ENCODE measurements around the gene TNFSF8. TPM values are rescaled to one million over a fixed set of nuclear protein-coding genes. Genes with fewer than 3 reads are reported as not detected.

Gene TNFSF8
- polyA plus RNA-seq, 1 of the 3 experiments (the other 2 are of a cell fraction), result not detected

DNA sequence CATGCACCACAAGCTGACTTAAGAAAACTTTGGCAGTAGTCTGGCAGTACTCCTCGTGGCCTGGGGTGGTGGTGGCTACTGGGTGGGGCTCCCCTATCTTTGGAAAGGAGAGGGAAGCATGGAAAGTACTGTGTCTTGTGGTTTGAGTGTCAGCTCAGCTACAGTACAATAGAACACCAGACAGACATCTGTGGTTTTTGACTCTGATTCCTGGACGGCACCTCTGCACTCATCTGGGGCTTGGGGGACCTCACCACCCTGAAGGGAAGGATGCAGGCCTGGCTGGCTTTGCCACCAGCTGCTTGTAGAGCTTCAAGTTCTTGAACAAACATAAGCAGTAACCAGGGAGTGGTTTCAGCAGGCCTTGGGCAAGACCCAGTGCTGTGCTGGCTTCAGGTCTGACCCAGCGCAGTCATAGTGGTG lies 40.6 kb downstream of the TNFSF8 start (continued):
- TF ChIP-seq FOSL2 (IDR thresholded peaks at IDR 0.05; ENCODE audit: borderline replicate concordance, low read depth) (no peak), RFX5 (IDR thresholded peaks at IDR 0.05; ENCODE audit: low read length) (no peak), CHD2 (IDR thresholded peaks at IDR 0.05; ENCODE audit: low read length, partially characterized antibody) (no peak), ZBTB33 (IDR thresholded peaks at IDR 0.05; ENCODE audit: borderline replicate concordance, low read depth) (no peak), FOXJ3 (CRISPR knock-in tag; IDR thresholded peaks at IDR 0.05) (no peak), PBX3 (IDR thresholded peaks at IDR 0.05) (no peak), RXRA (IDR thresholded peaks at IDR 0.05; ENCODE audit: borderline replicate concordance, low read depth) (no peak), TEAD4 (IDR thresholded peaks at IDR 0.05; ENCODE audit: borderline replicate concordance, insufficient read depth) (no peak)

GRCh38 chr9:114888607-114889006 lies 41.8 kb downstream of the TNFSF8 start:
- CTCF ChIA-PET, result interaction anchor here (0.8 to 2.2 kb wide), 3 partner anchors 18 to 453 kb away, joined by 3 to 15 read pairs (median 3); no protein-coding TSS in a partner anchor
- Histone ChIP-seq H3K9me2 (no peaks in the 10 kb centered on the region), H3K27me3 (ENCODE audit: insufficient read depth) (no peaks in the 10 kb centered on the region), H4K20me1 (ENCODE audit: insufficient read depth) (no peaks in the 10 kb centered on the region), H3K27ac (ENCODE audit: low read depth in 2 of 2, low read length in 1 of 2) (no peak overlapping the region), H3K9ac (no peak overlapping the region), H2AFZ (ENCODE audit: low read depth) (no peak overlapping the region), H3K4me1 (ENCODE audit: control insufficient read depth in 1 of 2, insufficient read depth in 2 of 2, low read depth in 1 of 2, low read length in 1 of 2) (peaks cover 0 to 5% of the 10 kb centered on the region in 2 experiments; a peak in 1 of 4 replicates), H3K79me2 (ENCODE audit: insufficient read depth) (no peaks in the 10 kb centered on the region), H3K36me3 (replicated peaks in 1 of 2; ENCODE audit: control insufficient read depth in 1 of 2, insufficient read depth in 2 of 2, low read length in 1 of 2) (no peaks in the 10 kb centered on the region), H3K4me3 (ENCODE audit: low read depth in 2 of 2, low read length in 1 of 2) (no peak overlapping the region), H3K4me2 (no peak overlapping the region), H3F3A (replicated peaks; ENCODE audit: insufficient read depth) (peaks cover 14% of the 10 kb centered on the region), H3K9me3 (no peaks in the 10 kb centered on the region)
- TF ChIP-seq CHD2 (IDR thresholded peaks at IDR 0.05; ENCODE audit: low read length, partially characterized antibody) (no peak), RCOR1 (IDR thresholded peaks at IDR 0.05; ENCODE audit: low read length) (no peak), FOXJ3 (CRISPR knock-in tag; IDR thresholded peaks at IDR 0.05) (no peak), MEF2A (IDR thresholded peaks at IDR 0.05; ENCODE audit: borderline replicate concordance, low read depth) (no peak), CTCF (IDR thresholded peaks at IDR 0.05) (no peak), EP300 (IDR thresholded peaks at IDR 0.05; ENCODE audit: borderline replicate concordance in 1 of 2, low read depth in 1 of 2, low read length in 1 of 2) (no peak), SMC3 (IDR thresholded peaks at IDR 0.05; ENCODE audit: low read depth, low read length) (no peak), FOSL2 (IDR thresholded peaks at IDR 0.05; ENCODE audit: borderline replicate concordance, low read depth) (no peak), FOXM1 (IDR thresholded peaks at IDR 0.05; ENCODE audit: low read depth) (no peak)
- TF ChIP-seq, protein P1, sequence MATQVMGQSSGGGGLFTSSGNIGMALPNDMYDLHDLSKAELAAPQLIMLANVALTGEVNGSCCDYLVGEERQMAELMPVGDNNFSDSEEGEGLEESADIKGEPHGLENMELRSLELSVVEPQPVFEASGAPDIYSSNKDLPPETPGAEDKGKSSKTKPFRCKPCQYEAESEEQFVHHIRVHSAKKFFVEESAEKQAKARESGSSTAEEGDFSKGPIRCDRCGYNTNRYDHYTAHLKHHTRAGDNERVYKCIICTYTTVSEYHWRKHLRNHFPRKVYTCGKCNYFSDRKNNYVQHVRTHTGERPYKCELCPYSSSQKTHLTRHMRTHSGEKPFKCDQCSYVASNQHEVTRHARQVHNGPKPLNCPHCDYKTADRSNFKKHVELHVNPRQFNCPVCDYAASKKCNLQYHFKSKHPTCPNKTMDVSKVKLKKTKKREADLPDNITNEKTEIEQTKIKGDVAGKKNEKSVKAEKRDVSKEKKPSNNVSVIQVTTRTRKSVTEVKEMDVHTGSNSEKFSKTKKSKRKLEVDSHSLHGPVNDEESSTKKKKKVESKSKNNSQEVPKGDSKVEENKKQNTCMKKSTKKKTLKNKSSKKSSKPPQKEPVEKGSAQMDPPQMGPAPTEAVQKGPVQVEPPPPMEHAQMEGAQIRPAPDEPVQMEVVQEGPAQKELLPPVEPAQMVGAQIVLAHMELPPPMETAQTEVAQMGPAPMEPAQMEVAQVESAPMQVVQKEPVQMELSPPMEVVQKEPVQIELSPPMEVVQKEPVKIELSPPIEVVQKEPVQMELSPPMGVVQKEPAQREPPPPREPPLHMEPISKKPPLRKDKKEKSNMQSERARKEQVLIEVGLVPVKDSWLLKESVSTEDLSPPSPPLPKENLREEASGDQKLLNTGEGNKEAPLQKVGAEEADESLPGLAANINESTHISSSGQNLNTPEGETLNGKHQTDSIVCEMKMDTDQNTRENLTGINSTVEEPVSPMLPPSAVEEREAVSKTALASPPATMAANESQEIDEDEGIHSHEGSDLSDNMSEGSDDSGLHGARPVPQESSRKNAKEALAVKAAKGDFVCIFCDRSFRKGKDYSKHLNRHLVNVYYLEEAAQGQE (IDR thresholded peaks at IDR 0.05; ENCODE audit: low read depth, low read length), result no peak
- DNase-seq, result no peak
- POLR2A ChIA-PET, result no interaction called here
- 69% methylated on average over 4 of the region's 4 CpGs for WGBS (ENCODE audit: low lambda C conversion rate)

Data from SK-N-SH (cell line).